MG63 (cell line): ENCODE results near the gene SRSF8. TPM values are rescaled to one million over a fixed set of nuclear protein-coding genes. Genes with fewer than 3 reads are reported as not detected.
"Not testable (repeated sequence)": the region's sequence is repeated elsewhere in the genome, so short reads cannot be mapped to it uniquely, and the experiment has no call there.

Experiments
- DNase-seq: peaks from one replicate; pipeline ENCODE4 v3.0.0-alpha.2; 2020
- H3K27me3 ChIP-seq: fragments of 250-450 bp; sonication (Bioruptor Pico); 2 replicates; pipeline ENCODE4 v1.5.1; 2020; ENCODE audit warnings: mild to moderate bottlenecking, moderate library complexity
- H3K36me3 ChIP-seq: fragments of 250-450 bp; sonication (Bioruptor Pico); 2 replicates; pipeline ENCODE4 v1.5.1; 2020; ENCODE audit warnings: mild to moderate bottlenecking, moderate library complexity
- H3K4me3 ChIP-seq: fragments of 250-450 bp; sonication (Bioruptor Pico); 2 replicates; pipeline ENCODE4 v1.5.1; 2020; ENCODE audit warnings: mild to moderate bottlenecking, moderate library complexity
- H3K9me3 ChIP-seq: fragments of 250-450 bp; sonication (Bioruptor Pico); 2 replicates; pipeline ENCODE4 v1.5.1; 2020; ENCODE audit warnings: mild to moderate bottlenecking, moderate library complexity
- total RNA-seq: library from RNA; depleted of rRNA; stranded (reverse); fragments of >200 nt; shearing (Covaris generic); gene quantifications from 2 replicates; pipeline ENCODE4 v1.2.3, GENCODE V29; 2014; ENCODE audit warnings: low replicate concordance; rRNA removed

SRSF8 gene
- total RNA-seq, 1 experiment from 2014 or later = 5.8 TPM

DNA sequence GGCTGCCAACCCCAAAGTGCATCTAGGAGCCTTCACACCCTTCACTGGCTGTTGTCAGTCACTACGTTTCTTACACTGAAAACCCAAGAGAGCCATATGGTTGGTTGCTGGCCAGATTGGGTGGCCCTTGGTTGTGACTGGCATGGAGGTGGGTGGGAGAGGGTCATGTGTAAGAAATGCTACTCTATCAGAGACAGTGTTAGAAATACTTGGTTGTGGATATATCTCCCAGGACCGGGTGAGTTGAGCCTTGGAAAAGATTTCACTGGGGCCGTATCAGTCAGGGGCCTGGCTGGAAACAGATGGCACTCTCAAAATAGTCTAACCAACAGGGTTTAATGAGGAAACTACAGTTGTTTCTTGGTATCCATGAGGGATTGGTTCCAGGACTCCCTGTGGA is 38.1 kb downstream of the SRSF8 start:
- H3K4me3 ChIP-seq = no peak overlapping the region
- no peaks in the 10 kb centered on the region for H3K36me3 ChIP-seq
- no peaks in the 10 kb centered on the region for H3K9me3 ChIP-seq
- DNase-seq = no peak
- no peaks in the 10 kb centered on the region for H3K27me3 ChIP-seq

GRCh38 chr11:95108159-95108611 is 41.5 kb downstream of the SRSF8 start:
- H3K36me3 ChIP-seq = no peaks in the 10 kb centered on the region
- no peak for DNase-seq
- H3K27me3 ChIP-seq = no peaks in the 10 kb centered on the region
- no peaks in the 10 kb centered on the region for H3K9me3 ChIP-seq
- H3K4me3 ChIP-seq = no peak overlapping the region

DNA sequence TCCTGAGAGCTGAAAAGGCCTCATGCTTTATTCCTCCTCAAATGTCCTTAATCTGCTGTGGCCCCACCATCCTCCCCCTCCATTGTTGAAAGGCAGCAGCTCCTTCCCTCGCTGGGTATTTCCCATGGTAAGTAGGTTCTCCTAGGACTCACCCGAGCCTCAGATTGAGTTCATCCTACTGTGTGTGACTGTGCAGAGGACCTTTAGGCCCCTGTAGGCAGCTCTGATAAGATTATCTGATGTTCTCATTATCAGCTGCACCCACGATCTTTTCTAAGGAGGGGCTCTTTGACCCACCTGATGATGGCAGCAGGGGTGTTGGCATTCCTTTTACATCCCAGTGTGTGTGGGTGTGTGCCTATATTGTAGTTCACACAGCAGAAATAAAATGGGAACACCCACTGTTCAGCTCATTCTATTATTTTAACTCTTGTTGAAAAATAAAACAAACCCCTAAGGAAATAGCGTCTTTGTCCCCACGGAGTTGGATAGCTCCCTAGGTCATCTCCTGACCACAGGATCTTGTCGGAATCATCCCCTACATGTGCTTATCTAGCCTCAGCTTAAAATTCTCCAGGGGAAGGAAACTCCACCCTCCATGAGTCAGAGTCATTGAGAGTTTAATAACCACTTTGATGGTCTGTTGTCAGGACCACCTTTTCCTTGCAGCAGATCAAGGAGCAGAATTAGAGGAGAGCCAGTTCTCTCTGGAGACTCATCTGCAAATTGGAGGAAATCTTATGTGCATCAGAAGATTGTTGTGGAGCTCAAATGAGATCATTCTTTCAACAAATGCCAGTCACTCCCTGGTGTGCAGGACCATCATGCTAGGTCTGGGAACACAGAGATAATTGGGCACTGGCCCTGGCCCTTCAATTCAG is 42.2 kb downstream of the SRSF8 start:
- Histone ChIP-seq H3K4me3 (no peak overlapping the region), H3K27me3 (no peaks in the 10 kb centered on the region), H3K9me3 (no peaks in the 10 kb centered on the region), H3K36me3 (no peaks in the 10 kb centered on the region)
- DNase-seq = no peak

DNA sequence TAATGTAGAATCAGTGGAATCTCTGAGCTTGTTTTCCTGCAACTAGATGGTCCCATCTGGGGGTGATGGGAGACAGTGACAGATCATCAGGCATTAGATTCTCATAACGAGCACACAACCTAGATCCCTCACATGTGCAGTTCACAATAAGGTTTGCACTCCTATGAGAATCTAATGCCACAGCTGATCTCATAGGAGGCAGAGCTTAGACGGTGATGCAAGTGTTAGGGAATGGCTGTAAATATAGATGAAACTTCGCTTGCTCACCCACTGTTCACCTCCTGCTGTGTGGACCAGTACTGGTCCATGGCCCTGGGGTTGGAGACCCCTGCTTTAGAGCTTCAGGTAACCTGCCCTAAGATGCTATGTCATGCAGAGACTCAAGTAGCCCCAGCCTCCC is 44.8 kb downstream of the SRSF8 start:
- not testable (repeated sequence) for H3K27me3 ChIP-seq, H3K9me3 ChIP-seq, DNase-seq, H3K36me3 ChIP-seq, H3K4me3 ChIP-seq

DNA sequence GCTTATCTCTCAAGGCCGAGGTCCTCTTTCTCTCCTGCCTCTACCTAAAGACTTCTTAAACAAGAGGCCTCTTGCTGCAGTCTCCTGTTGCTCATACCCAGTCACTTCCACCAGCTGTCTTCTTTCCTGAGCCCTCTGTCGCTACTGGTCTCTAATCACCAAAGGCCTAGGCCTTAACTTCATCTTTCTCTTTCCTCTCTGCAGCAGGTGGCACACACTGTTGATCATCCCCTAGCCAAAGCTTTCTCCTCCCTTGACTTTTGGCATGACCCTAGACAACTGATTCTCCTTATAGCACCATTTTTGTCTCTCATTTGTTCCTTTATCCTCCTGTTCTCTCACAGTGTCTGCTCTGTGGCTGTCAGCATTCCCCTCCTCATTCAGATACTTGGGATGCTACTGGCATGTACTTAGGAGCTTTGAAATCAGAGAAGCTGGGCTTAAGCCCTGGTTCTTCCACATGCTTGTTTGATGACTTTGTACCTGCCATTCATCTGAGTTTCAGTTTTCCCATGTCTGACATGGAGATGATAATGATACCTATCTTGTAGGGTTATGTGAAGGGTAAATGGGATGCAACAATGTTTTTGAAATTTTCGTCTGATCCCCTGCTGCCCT is 45.3 kb downstream of the SRSF8 start:
- DNase-seq = no peak
- H3K4me3 ChIP-seq = no peak overlapping the region

GRCh38 chr11:95115597-95115996 is 48.9 kb downstream of the SRSF8 start:
- Histone ChIP-seq H3K27me3 (peaks cover 4% of the 10 kb centered on the region), H3K9me3 (peaks cover 2% of the 10 kb centered on the region), H3K4me3 (no peak overlapping the region), H3K36me3 (no peaks in the 10 kb centered on the region)
- no peak for DNase-seq

More for the DNA sequence above, 45.3 kb downstream of the SRSF8 start:
- no peaks in the 10 kb centered on the region for H3K36me3 ChIP-seq
- H3K27me3 ChIP-seq = peaks cover 4% of the 10 kb centered on the region
- H3K9me3 ChIP-seq = peaks cover 2% of the 10 kb centered on the region; the same call in 1 of the 2 replicates

GRCh38 chr11:95119361-95120060 is 52.8 kb downstream of the SRSF8 start:
- H3K9me3 ChIP-seq = peaks cover 2% of the 10 kb centered on the region
- no peaks in the 10 kb centered on the region for H3K36me3 ChIP-seq
- no peak for DNase-seq
- H3K4me3 ChIP-seq = no peak overlapping the region
- peaks cover 4% of the 10 kb centered on the region for H3K27me3 ChIP-seq

Other genes starting within 250 kb of the SRSF8 start
- 62.2 and 63.9 TPM in 2 replicates for gene CWC15, start 93.4 kb upstream of the SRSF8 start, total RNA-seq
- 0.89 and 0.91 TPM in 2 replicates for gene KDM4D, start 93.2 kb upstream of the SRSF8 start, total RNA-seq
- not detected in 2 replicates for gene KDM4E, start 41.7 kb upstream of the SRSF8 start, total RNA-seq
- not detected in 2 replicates for gene KDM4F, start 17.5 kb upstream of the SRSF8 start, total RNA-seq
- 5.4 and 6.4 TPM in 2 replicates for gene ENDOD1, start 22.9 kb downstream of the SRSF8 start, total RNA-seq
- gene SESN3, start 164.3 kb downstream of the SRSF8 start, total RNA-seq = 0.69 and 0.79 TPM in 2 replicates